KMS-11 (cell line): Measurements from ENCODE around the gene NCAPD2.

Experiments
- H2AFZ ChIP-seq: fragments of 200-600 bp; sonication (generic); 2 replicates; pipeline ENCODE4 v1.6.1; 2016; ENCODE audit warnings: antibody characterized with exemption, mixed run types, low read depth
- H3K27ac ChIP-seq: fragments of 200-600 bp; sonication (generic); 2 replicates; pipeline ENCODE4 v1.6.1; 2016; ENCODE audit warnings: mild to moderate bottlenecking, mixed run types
- H3K27me3 ChIP-seq: fragments of 200-600 bp; sonication (generic); 2 replicates; pipeline ENCODE4 v1.6.1; 2017; ENCODE audit warnings: mild to moderate bottlenecking, low read depth, mixed run types, moderate library complexity; ENCODE audit not compliant: insufficient read depth
- H3K36me3 ChIP-seq: fragments of 200-600 bp; sonication (generic); 2 replicates; pipeline ENCODE4 v1.6.1; 2017; ENCODE audit warnings: mild to moderate bottlenecking, mixed run types; ENCODE audit not compliant: insufficient read depth
- H3K4me1 ChIP-seq: fragments of 200-600 bp; sonication (generic); 2 replicates; pipeline ENCODE4 v1.6.1; 2016; ENCODE audit warnings: mild to moderate bottlenecking, low read depth, mixed run types; ENCODE audit not compliant: poor library complexity, severe bottlenecking
- H3K4me2 ChIP-seq: fragments of 200-600 bp; sonication (generic); 2 replicates; pipeline ENCODE4 v1.7.0; 2016; ENCODE audit warnings: mild to moderate bottlenecking, mixed run types
- H3K4me3 ChIP-seq: fragments of 200-600 bp; sonication (generic); IDR thresholded peaks from 2 replicates; pipeline ENCODE4 v1.6.1; 2017; ENCODE audit warnings: low read depth, low read length, mixed read lengths; ENCODE audit not compliant: insufficient read depth
- H3K79me2 ChIP-seq: fragments of 200-600 bp; sonication (generic); 2 replicates; pipeline ENCODE4 v1.6.1; 2016; ENCODE audit warnings: low read depth, mixed run types; ENCODE audit not compliant: insufficient read depth
- H3K9ac ChIP-seq: fragments of 200-600 bp; sonication (generic); 2 replicates; pipeline ENCODE4 v1.6.1; 2016; ENCODE audit warnings: mild to moderate bottlenecking, mixed run types
- H4K20me1 ChIP-seq: fragments of 200-600 bp; sonication (generic); 2 replicates; pipeline ENCODE4 v1.6.1; 2016; ENCODE audit warnings: mild to moderate bottlenecking, mixed run types; ENCODE audit not compliant: insufficient read depth
- CTCF ChIP-seq: fragments of 200-600 bp; sonication (generic); conservative IDR thresholded peaks from 2 replicates; pipeline ENCODE4 v1.6.1; 2017; ENCODE audit warnings: low read depth, mild to moderate bottlenecking, antibody characterized with exemption, low read length, moderate library complexity, mixed read lengths

The NCAPD2 gene

DNA sequence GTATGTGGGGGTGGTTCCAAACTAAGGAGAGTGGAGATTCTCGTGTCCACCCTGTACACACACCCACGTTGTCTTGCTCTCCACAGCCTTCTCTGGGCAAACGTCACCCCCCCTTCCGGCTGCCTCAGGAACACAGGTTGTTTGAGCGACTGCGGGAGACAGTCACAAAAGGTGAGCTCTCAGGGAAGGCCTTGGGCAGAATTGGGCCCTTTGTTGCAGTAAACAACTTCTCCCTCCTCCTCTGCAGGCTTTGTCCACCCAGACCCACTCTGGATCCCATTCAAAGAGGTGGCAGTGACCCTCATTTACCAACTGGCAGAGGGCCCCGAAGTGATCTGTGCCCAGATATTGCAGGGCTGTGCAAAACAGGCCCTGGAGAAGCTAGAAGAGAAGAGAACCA, 32.3 kb downstream of the NCAPD2 start:
- no peaks in the 10 kb centered on the region for H3K79me2 ChIP-seq
- TF ChIP-seq CTCF, result no peak
- no peak overlapping the region for H2AFZ ChIP-seq
- H3K4me3 ChIP-seq, result no peak overlapping the region
- no peak overlapping the region for H3K4me2 ChIP-seq
- no peaks in the 10 kb centered on the region for H4K20me1 ChIP-seq
- H3K4me1 ChIP-seq, result peaks cover 10% of the 10 kb centered on the region
- H3K27ac ChIP-seq, result no peak overlapping the region
- no peaks in the 10 kb centered on the region for H3K27me3 ChIP-seq
- peaks cover 14% of the 10 kb centered on the region; the same call in 1 of the 2 replicates for H3K36me3 ChIP-seq
- no peak overlapping the region for H3K9ac ChIP-seq

DNA sequence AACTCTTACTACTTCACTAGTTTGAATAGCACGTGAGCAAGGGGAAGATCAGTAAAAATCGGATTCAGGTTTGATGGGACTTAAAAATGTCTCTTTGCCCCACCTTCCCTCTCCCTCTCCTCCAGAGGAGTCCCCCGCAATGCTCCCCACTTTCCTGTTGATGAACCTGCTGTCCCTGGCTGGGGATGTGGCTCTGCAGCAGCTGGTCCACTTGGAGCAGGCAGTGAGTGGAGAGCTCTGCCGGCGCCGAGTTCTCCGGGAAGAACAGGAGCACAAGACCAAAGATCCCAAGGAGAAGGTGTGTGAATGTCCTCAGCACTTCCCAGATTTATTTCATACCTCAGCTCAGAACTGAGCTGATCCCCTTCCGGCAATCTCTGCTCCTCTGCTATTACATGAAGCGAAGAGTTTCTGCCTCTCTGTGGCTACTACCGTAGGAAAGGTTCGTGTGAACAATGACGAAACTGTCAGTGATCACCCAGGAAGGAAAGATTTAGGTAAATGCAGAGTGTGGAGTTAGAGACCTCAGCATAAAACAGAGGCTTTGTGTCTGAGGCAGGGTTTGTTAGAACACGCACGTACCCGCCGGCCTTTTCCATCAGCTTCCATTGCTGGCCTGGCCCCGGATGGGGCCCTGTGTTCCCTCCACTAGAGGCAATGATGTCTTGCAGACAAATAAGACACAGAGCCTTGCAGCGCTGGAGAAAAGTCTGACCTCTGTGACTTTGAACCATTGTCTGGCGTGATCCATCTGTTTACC, 33.0 kb downstream of the NCAPD2 start:
- Histone ChIP-seq H3K9ac (no peak overlapping the region), H3K36me3 (peaks cover 12% of the 10 kb centered on the region; the same call in 1 of the 2 replicates)

DNA sequence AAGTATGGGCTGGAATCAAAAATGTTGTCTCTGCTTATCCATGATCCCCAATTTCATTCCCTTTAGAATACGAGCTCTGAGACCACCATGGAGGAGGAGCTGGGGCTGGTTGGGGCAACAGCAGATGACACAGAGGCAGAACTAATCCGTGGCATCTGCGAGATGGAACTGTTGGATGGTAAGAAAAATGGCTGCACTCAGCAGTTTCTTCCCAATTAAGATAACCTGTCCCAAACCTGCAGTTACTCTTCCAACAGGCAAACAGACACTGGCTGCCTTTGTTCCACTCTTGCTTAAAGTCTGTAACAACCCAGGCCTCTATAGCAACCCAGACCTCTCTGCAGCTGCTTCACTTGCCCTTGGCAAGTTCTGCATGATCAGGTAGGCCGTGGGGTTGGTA, 33.8 kb downstream of the NCAPD2 start:
- Histone ChIP-seq H3K36me3 (peaks cover 12% of the 10 kb centered on the region; the same call in 1 of the 2 replicates), H4K20me1 (no peaks in the 10 kb centered on the region), H3K27ac (no peak overlapping the region)

More for the DNA sequence above, 33.0 kb downstream of the NCAPD2 start:
- Histone ChIP-seq H3K4me3 (no peak overlapping the region), H3K27ac (no peak overlapping the region), H4K20me1 (no peaks in the 10 kb centered on the region), H3K4me2 (no peak overlapping the region), H2AFZ (no peak overlapping the region), H3K79me2 (0 out of 2 replicates have a peak, but pooled peaks cover 6% of the 10 kb centered on the region), H3K4me1 (peaks cover 17% of the 10 kb centered on the region), H3K27me3 (no peaks in the 10 kb centered on the region)
- TF ChIP-seq CTCF, result no peak

DNA sequence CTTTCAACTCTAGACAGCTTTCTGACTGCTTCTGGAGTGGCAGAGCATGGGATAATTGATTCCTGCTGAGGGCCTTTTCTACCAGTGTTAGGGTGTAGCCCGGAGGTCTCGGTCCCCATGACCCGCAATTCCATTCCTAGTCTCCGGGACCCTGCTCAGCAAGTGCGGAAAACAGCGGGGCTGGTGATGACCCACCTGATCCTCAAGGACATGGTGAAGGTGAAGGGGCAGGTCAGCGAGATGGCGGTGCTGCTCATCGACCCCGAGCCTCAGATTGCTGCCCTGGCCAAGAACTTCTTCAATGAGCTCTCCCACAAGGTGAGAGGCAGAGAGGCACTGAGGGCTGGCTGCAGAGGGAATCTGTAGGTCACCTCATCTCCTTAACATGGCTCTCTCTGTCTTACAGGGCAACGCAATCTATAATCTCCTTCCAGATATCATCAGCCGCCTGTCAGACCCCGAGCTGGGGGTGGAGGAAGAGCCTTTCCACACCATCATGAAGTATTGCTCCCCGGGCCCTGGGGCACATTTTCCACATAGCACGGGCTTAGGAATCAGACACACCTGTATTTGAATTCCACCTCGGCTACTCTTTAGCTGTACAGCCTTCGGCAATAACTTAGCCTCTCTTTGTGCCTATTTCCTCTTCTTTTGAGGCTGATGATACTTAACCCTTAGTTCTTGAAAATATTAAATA, 34.8 kb downstream of the NCAPD2 start:
- H3K4me3 ChIP-seq, result no peak overlapping the region
- H3K4me2 ChIP-seq, result no peak overlapping the region
- no peak overlapping the region for H3K9ac ChIP-seq
- H3K36me3 ChIP-seq, result peaks cover 12% of the 10 kb centered on the region; the same call in 1 of the 2 replicates
- H3K79me2 ChIP-seq, result 0 out of 2 replicates have a peak, but pooled peaks cover 8% of the 10 kb centered on the region
- no peaks in the 10 kb centered on the region for H3K27me3 ChIP-seq
- H2AFZ ChIP-seq, result no peak overlapping the region
- no peak overlapping the region for H3K27ac ChIP-seq
- no peak for TF ChIP-seq CTCF
- peaks cover 21% of the 10 kb centered on the region for H3K4me1 ChIP-seq
- H4K20me1 ChIP-seq, result no peaks in the 10 kb centered on the region

More for the DNA sequence above, 33.8 kb downstream of the NCAPD2 start:
- TF ChIP-seq CTCF, result no peak
- Histone ChIP-seq H3K79me2 (0 out of 2 replicates have a peak, but pooled peaks cover 8% of the 10 kb centered on the region), H3K4me2 (no peak overlapping the region), H3K4me1 (peaks cover 21% of the 10 kb centered on the region), H3K9ac (no peak overlapping the region), H2AFZ (no peak overlapping the region), H3K27me3 (no peaks in the 10 kb centered on the region), H3K4me3 (no peak overlapping the region)
